HG03175 (cell line): ENCODE results near the gene PDPK1.
"Not testable (repeated sequence)": the region's sequence is repeated elsewhere in the genome, so short reads cannot be mapped to it uniquely, and the experiment has no call there.

Experiments used
- ATAC-seq: cut with Tn5 transposase; IDR thresholded peaks from one replicate; pipeline ENCODE4 v1.9.1; 2021; ENCODE audit warnings: mild to moderate bottlenecking, moderate library complexity; ENCODE audit not compliant: unreplicated experiment

Gene PDPK1

DNA sequence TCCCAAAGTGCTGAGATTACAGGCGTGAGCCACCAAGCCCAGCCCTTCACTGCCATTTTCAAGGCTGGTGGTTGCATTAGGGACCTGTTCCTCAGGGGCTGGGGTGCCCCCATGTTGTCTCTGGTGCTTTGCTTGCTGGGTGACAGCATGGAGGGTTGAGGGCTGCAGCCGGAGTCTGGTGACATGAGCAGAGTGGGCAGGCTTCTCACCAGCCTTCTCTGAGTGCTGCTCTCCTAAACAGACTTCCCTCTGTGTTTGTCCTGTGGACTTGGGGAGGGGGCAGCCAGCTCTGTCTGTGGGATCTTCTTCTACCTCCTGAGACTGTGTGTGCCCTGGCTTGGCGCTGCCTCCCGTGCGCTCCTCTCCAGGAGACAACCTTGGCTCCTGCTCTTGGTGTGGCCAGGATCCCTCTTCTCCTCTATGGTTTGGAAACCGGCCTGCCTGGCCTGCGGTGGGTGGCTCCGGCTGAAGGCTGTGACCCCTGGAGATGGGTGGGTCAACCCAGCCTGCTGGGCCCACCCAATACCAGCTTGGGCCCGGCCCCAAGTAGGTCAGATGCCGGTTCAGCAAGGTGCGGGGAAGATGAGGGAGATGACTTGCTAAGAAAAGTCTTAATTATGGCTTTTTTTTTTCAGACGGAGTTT is 72.1 kb downstream of the PDPK1 start:
- no peak for ATAC-seq

DNA sequence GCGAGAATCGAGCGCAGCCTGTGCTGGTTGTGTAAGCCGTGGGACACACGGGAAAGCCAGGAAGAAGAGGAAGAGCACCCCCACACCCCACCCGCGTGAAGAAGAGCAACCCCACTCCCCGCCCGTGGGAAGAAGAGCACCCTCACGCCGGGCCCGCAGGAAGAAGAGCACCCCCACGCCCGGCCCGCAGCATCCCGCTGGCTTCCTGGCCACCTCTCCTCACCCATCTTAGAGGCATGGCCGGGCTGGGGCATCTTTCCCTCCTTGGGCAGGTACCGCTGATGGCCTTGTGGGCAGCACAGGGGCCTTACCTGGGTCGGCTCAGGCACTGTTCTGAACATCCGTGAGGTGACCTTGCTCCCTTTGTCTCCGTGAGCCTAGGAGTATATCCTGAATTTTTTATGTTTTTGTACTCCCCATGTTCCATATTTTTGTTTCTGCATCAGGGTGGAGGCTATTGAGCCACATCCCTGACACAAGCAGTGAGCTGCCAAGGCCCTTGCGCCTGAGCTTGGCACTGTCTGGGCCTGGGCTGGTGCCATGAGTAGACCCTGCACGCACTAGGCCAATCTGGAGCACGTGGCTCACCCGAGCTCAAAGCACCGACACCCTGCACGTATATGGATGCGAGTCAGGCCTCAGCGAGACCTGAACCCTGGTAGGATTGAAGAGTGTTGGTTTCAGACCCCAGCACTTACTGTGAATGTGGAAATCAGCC is 73.1 kb downstream of the PDPK1 start:
- ATAC-seq = no peak

DNA sequence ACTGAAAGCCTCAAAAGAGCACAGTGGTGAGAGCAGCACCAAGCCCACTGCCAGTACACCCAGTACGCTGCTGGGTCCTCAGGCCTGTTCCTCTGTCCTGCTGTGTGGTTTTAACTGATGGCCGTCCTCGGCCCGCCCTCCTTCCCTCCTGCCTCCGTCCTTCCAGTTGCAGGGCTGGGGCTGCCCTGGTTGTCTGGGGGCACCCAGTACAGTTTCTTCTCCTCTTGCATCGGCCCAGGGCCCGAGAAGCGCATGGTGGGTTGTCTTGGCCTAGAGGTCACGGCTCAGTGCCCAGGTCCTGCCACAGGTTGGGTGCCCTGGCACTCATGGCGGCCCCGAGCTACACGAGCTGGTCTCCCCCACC is 73.7 kb downstream of the PDPK1 start:
- no peak for ATAC-seq

DNA sequence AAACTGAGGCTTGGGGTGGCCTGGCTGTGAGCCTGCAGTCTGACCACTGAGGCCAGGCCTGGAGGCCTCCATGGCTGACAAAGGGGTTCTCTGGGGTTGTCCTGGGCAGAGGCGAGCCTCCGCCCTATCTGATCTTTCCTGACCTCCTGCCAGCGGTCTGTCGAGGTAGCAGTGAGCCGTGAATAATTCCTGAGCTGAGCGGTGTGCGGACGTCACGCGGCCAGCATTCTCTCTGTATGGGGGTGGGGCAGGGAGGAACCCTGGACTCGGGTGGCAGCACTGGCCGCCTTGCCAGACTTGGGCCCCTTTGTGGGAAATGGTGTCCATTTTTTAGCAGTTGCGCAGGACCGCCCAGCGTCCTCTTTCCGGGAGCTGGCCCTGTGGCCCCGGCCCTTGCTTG is 74.1 kb downstream of the PDPK1 start:
- not testable (repeated sequence) for ATAC-seq

DNA sequence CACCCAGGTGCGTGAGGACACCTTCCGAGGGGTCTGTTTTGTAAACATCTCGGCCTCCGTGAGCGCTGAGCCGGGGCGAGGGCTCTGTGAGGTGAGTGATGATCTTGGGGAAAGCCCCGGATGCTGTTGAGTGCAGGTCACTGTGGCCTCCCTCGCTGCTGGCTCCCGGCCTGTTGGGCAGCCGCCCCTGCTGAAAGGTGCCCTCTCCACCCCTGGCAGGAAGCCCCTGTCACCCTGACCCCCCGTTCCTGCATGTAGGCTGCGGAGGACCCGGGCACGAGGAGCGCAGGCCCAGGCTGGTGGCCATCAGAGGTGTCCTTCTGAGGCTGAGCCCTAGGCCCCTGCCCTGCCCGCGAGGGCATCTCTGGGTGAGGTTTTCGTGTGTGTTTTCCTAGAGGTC is 75.4 kb downstream of the PDPK1 start:
- ATAC-seq = not testable (repeated sequence)

DNA sequence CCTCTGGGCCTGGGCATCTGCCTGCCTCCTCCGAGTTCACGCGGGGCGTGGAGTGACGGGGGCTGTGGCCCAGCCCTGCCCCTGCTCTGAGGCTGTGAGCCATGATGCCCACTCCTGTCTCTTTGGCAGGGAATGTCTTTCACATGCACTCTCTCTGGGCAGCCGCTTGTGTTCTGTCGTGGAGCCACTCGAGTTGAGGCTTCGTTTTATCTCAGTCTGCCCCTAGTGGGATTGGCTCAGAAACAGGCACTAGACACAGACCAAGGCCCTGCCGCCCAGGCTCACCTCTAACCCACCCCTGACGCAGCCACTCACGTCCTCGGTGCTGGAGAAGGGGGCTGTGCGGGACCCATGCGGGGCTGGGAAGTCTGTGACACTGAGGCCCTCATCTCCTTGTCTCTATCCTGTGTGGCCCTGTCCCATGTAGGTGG is 77.0 kb downstream of the PDPK1 start:
- no peak for ATAC-seq

DNA sequence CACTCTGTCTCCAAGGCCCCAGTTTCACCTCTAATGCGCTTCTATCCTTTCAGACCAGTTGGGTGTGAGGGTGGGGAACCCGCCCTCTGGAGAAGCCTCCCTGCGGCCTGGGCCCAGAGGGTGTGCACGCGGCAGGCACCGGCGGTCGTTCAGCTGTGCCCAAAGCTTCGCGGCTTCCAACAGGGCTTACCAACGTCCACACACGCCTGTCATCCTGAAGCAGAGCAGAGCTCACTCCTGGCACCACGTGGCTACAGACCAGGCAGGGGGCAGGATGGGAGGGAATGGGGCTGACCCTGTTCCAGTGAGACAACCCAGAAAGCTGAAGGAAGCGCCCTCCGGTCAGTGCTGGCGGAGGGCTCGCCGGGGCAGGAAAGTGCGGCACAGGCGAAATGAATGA is 81.1 kb downstream of the PDPK1 start:
- ATAC-seq = not testable (repeated sequence)

DNA sequence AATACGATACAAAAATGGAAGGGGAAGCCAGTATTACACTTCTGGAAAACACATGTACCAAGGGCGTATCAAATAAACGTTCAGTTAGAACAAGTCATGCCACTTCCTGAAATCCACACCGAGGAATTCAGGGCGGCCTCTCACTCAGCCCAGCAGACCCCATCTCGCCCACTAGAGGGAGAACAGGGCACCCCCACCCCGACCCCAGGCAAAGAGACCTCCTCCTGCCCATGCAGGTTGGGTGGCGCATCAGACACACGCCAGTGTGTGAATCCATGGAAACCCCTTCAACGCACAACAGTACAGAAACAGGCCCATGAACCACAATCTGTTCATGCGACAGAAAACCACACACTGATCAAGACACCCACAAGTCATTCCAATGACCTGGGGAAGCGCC is 81.8 kb downstream of the PDPK1 start:
- ATAC-seq = not testable (repeated sequence)

DNA sequence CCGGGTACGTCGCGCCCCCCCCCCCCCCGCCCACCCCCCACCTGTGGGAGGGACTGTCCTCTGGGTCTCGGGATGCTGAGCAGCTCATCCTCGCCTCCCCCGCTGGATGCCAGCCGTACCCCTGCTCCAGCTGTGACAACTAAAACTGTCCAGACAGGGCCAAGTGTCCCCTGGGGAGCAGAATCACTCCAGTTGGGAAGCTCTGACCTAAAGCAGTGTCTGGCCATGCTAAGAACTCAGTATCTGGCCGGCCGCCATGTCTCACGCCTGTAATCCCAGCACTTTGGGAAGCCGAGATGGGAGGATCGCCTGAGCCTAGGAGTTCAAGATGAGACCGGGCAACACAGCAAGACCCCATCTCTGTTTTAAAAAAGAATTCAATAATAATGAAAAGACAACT is 83.0 kb downstream of the PDPK1 start:
- ATAC-seq = not testable (repeated sequence)

DNA sequence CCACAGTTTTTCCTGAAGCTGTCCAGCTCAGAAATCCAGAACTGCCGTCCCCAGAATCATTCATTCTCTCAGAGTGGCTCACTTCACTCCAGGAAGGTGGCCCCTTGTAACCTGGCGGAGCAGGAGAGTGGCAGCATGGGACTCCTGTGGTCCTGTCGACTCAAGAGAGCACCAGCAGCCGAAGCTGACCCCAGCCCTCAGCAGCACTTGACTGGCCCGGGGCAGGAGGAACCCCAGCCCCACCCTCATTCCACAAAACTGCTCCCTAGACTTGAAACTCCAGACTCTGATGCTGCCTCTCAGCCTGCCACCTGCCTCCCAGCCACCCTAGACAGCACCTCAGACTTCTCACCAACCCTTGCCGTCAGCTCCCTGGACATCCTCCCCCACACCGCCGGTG is 83.6 kb downstream of the PDPK1 start:
- not testable (repeated sequence) for ATAC-seq

DNA sequence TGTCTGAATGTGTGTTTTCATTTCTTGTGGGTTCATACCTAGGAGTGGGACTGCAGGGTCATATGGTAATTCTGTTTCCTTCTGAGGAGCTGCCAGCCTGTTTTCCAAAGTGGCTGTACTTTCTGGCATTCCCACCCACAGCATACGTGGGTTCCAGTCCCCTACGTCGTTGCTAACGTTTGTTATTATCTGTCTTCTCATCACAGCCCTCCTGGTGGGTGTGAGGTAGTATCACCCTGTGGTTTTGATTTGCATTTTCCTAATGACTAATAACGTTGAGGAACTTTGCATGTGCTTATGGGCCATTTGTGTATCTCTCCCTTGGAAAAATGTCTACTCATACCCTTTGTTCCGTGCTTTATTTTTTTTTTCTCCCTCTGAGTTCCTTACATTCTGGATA is 89.3 kb downstream of the PDPK1 start:
- not testable (repeated sequence) for ATAC-seq

DNA sequence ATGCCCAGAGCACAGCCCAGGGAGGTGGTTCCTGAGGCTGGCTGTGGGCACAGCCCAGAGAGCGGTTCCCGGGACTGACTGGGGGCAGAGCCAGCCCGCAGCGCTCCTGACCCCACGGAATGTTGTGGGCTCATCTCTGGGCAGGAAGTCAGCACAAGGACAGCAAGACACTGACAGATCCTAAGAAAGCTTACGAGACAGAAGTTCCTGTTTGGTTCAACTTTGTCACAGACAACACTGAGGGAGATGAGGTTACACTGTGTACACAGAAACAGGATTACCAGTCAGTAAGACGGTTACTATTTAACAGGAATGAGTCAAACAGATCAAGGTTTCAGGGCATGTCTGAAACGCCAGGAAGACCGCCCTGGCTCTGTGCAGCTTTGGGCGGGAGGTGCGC is 93.4 kb downstream of the PDPK1 start:
- not testable (repeated sequence) for ATAC-seq

DNA sequence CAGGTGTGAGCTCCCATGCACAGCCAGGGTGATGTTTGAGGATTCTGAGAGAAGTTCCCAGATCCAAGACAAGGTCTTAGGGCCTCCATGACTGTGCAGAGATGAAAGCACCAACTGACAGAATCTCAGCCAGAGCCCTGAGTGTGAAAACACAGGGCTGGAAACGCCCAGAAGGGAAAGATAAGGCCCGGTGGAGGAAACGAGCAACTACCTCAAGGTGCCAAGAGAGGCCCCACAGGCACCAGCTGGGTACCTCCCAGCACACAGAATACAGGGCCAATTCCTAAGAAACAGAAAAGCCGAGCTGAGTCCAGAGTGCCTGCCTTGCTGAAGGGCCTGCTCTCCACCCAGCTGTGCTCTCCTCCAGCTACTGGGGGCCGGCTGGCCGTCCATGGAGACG is 94.5 kb downstream of the PDPK1 start:
- not testable (repeated sequence) for ATAC-seq

DNA sequence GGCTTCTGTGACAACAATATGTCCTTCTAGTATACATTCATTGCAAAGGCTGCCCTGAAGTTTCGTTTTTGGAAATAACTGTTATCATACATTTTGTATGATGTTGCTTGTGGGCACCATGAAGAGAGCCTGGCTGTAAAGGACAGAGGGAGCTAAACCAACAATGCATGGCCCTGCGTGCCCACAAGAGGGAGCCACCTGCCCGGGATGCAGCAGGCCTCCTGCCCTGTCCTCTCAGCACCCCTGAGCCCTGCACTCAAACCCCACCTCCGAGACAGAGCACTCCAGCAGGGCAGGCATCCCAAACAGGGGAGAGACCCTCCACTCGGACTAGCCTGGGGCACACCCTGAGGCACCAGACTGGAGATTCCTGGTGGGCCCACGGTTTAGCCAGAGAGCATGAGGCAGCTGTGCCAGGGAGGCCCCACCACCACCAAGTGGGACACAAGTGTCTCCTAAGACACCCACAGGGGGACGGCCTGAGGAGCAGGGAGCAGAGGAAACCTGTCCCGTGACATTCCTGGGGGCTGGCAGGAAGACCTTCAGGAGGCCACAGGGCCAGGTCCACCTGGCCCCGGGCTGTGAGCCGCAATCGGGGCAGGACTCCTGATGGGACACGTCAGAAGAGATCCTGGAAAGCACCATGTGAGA is 101.4 kb downstream of the PDPK1 start:
- ATAC-seq = peak; percentile 52

DNA sequence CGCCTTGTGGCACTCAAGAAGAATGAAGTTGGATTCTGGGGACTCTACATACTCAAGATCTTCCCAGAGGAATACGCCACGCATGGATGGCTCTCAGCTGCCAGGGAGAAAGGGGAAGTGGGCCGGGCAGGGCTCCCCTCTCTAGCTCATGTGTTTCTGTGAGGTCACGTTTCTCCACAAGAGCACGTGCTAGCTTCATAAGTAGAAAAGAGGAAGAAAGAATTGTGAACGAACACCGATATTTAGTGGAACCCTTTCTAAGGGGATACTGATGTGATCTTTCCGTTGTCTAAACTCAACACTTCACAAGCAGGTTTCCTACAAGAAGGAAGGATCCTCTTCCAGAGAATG is 101.9 kb downstream of the PDPK1 start:
- peak; percentile 41 for ATAC-seq

DNA sequence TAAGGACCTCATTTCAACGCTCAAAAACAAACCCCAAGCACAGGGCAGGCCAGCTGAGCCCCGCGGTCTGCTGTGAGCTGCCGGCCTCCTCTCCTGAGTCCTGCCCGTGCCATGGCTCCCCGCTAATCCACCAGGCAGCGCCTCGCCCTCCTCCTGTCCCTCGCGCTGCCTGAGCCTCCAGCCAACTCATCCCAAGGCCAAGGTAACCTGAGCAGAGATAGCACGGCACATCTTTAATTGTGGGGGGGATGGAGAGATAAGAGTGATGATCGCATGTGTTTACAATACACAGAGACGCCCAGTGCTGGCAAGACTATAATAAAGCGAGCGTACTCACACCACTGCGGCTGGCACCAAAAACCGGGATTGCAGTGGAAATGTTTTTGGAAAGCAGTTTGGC is 104.7 kb downstream of the PDPK1 start:
- ATAC-seq = not testable (repeated sequence)

DNA sequence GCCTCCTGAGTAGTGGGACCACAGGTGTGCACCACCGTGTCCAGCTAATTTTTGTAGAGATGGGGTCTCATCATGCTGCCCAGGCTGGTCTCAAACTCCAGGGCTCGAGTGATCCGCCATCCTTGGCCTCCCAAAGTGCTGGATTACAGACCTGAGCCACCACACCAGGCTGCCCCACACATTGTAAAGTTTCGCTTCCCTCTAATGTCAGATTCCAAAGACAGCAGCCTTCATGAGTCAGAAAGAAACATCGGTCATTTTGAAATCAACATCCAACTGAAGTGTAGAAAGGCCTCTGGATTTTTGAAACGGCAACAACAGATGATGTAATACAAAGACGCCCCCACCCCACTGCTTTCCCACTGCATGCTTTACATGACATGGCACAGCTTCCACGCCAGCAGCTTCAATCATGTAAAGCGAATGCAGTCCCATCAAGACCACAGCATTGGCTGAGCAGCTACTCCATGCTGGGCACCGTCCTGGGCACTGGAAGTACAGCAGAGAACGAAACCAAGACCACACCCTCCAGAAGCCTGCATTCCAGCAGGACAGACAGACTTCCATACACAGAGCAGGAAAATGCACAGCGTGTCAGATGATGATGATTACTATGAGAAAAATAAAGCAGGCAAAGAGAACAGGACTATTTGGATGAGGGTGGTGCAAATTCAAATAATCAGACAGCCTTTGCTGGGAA is 107.1 kb downstream of the PDPK1 start:
- not testable (repeated sequence) for ATAC-seq

DNA sequence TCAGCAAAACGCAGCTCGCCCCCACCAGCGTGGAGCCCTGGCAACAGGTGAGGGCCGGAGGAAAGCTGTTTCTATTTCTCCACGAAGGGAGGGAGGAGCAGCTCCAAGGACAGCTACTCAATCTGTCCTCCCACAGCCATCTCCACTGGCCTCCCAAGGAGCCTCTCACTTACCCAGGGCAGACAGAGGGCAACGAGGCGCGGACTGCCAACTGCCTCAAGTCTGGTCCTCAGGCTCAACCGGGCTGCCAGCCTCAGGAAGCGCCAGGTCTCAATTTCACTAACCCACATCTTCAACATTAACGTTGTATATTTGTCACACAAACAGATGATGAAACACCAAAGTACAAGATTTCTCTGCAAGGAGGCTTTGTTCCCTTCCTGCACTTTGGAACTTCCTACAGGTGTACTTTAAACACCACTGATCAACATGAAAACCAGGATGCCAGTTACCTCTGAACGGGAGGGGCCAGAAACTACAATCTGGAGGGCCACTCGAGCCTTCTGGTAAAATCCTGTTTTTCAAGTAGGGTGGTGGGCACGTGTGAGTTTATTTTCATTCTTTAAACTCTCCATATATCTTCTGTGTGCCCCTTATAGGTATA is 113.5 kb downstream of the PDPK1 start:
- not testable (repeated sequence) for ATAC-seq
